ENCODE results near the gene RBM33.

Gene RBM33

DNA sequence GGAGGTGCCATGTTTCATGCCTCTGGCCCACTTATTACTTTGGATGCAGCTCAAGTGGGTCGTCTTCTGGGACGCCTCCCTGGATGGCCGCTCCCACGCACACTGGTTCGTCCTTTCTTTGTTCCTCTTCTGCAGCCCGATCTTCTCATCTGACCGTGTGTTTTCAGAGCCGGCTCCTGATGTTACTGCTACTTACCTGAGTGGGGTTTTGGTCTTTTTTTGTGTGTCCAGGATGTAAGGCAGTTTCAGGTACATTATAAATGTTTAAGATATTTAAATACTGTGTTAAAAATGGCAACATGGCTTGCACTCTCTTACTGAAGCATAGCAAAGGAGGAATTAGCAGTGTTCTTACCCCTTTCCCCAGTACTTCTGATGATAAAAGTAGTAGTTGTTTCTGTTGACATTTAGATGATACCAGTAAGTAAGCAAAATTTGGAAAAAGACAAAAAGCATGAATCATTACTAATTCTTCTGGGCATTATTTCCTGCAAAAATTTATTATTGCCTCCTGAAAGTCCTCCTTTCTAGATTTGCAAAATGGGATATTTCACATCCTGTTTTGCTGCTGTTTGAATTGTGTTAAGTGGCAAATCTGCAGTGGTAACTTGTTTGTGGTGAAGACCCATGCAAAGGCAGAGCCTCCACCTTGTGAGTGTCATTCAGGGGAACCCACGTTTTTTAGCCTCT lies 108.4 kb downstream of the RBM33 start:
- no peak for DNase-seq

DNA sequence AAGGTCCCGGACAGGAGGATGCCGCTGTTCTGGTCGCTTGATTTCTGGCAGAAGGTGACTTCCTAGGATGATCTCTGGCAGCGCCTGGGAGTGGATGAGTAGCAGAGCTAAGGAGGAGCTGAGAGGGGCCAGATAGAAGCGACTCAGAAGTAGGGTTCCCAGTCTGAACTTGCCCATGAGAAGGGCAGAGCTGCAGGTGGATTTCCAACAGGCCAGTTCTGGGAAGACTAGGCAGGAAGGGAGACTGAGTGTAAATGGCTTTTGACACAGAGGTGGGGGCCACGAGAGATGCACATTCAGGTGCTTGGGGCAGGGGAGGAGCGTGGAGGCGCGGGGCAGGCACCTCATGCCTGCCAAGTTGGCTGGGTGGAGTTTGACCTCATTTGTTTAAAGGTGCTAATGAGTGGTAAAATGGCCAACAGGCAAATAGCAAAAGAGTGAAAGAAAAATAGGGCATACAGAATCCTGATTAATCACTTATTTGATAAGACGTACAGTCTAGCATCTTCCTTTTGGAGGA lies 109.0 kb downstream of the RBM33 start:
- no peak for DNase-seq

DNA sequence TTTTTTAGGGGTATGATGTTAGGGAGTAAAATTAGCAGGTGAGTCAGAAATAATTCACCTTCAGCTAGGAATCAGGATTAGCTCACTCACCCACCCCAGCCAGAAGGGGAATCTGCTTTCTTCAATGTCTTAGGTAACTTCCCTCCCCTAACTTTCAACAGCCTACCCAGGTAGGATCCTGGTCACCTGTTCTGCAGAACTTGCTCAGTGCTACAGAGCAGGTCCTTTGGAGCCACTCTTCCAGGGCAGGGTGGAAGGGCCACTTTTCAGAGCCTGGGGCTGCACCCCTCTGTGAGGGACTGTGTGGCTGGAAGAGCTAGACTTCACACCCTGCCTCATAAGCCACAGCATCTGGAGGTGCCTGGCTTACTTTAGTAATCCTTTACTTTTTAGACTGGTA lies 109.7 kb downstream of the RBM33 start:
- no peak for DNase-seq

DNA sequence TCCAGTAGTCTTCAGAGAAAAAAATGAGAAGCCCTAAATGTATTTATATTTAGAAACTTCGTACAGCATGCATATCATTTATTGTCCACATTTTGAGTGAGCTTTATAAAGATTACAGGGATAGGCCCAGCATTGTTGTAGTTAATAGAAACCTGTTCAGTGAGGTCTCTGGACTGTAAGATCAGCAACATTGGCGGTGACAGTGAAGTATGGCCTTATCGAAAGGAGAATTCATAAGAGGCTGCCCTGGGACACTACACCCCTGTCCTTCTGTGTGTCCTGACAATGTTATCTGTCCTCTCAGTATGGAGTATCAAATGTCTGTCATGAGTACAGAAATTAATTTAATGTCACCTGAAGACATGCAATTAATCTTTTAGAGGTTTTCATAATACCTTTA lies 110.6 kb downstream of the RBM33 start:
- DNase-seq, result no peak

DNA sequence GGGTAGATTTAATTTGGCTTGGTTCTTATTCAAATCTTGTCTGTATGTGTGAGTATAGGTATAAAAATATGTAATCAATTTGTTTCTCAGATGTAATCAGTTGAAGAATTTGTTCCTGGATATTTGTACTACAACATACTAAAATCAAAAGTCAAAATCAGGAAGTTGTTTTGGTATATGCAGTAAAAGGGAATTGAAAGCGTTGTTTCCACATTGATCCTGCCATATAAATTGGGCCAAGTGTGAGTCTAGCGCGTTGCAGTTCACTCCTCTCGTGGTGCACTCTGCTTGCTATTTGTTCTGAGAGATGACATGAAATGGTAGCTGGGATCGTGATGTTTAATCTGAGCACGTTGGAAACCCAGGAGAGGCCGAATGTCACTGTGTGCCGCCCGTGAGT lies 111.9 kb downstream of the RBM33 start:
- no peak for DNase-seq

DNA sequence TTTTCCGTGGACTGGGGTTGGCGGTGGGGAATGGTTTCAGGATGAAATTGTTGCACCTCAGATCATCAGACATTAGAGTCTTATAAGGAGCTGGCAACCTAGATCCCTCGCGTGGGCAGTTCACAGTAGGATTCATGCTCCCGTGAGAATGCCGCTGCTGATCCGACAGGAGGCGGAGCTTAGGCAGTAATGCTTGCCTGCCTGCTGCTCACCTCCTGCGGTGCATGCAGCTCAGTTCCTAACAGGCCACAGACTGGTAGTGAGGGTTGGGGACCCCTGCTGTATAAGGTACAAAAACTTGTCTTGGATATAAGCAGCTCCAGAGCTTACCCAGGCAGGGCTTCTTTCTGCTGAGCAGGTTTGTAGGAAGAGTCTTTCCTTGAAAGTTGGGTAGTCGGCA lies 113.9 kb downstream of the RBM33 start:
- DNase-seq, result no peak

DNA sequence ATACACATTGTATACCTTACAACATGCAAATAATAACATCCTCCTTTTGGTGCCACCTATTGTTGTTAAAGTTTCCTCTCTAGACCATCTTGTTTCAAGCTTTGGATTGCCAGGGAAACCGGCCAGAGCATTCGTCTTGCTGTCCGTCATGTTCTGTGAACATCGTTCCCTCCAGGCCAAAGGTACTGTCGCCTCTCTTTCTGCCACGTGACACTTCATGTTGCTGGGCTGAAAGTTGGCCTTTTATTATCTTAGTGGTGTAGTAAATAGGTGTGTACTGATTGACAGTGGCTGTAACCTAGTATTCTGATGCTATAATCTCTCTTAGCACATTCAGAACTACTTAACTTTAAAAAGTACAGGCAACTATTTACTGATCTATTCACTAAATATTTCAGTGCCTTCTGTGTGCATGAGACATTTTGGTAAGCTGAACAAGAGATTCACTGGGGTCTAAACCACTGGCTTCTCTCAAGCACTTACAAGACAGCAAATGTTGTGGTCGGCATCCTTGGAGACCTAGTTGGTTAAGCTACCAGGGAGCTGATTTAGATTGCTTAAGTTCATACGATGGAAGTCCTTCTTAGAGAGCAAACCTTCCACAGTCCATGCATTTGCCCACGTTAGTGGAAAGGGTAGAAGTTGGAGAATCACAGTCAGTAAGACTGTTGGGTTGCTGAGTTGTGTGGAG lies 115.4 kb downstream of the RBM33 start:
- no peak for DNase-seq

DNA sequence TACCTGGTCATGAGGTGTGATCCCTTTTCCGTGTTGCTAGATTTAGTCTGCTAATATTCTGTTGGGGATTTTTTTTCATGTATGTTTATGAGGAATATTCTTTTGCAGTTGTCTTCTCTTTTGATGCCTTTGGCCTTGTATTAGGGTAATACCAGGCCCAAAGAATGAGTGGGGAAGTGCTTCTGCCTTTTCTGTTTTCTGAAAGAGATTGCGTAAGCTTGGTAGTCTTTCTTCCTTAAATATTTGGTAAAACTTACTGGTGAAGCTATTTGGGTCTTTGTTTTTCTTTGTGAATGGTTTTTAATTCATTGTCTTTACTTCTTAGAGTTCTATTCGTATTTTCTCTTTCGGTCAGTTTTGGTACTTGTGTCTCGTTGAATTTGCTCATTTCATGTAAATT lies 116.7 kb downstream of the RBM33 start:
- peak; percentile 66 for DNase-seq

DNA sequence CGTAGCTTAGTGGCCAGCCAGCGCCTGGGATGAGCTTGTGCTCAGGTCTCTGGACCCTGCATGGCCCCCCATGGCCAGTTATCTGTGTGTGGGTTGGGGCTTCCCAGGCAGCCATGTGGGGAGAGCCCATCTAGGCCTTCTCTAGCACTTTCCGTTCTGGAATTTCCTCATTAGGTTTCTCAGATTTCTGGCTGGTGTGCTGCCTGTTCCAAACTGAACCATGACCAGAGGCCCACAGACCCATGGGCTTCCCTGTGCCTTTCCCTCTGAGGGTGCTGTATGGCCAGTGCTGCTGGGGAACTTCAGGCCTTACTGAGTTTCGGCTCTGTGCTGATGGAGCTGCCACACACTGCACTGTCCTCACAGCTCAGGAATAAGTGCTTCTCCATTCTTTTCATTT lies 117.6 kb downstream of the RBM33 start:
- no peak for DNase-seq

DNA sequence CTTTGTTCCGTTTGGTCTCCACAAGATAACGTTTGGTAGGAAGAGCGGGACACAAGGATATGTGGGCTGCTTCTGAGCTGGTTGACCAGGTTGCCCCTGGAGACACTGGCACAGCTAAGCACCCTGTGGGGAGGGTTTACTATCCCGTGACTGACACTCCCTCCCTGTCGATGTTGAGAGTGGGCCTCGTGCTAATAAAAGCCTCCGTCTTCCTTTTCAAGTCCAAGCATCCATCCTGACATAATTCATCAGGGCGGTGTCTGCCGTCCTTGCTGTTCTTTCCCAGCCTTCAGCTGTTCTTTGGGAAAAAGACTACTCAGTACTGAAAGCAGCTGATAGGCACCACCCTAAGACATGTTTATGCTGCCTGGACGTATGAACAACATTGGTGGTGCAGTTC lies 118.2 kb downstream of the RBM33 start:
- no peak for DNase-seq

DNA sequence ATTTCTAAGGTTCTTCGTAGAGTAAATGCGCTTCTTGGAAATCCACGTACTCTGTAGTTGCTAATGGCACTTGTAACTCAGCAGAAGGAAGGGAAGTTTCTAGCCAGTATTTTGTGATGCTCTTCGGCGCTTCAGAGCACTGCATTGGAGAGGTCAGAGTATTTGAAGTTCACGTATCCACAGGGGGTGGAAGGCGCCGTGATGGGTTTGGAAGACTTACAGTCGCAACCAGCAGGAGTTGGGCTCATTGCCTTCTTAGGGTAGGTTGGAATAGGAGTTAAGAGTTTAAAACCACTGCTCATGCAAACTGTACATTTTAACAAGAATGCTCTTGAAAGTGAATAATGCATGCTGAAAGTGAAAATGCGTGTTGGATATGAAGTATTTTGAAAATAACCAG lies 118.7 kb downstream of the RBM33 start:
- no peak for DNase-seq

DNA sequence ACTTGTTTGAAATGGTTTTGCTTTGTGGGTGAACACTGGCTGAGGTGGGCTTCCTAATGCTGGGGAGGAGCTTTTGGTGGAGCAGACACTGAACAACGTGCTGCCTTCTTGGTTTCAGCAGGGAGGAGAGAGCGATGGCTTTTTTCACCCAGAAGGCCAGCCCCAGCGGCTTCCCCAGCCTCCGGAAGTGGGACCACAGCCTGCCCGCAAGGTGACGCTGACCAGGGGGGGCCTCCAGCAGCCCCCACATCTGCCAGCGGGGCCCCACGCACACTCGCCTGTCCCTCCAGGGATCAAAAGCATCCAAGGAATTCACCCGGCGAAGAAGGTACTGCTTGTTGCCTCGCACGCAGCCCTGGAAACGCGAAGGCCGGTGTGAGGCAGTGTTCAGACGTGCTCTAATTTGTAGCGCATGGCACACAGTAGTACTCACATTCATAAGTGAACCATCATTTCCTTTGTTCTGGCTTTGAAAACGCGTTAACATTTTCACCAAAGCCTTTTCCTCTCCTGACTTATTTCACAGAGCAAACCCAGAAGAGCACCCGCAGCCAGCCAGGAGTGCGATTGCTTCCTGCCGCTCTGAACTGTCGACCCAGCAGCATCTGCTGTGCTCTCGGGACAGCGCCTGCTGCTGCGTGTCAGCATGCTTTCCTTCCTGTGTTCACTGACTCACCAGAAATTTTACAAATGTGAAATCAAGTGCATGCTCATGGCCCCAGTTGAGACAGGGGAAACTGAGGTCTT lies 119.4 kb downstream of the RBM33 start:
- peak; percentile 74 for DNase-seq

DNA sequence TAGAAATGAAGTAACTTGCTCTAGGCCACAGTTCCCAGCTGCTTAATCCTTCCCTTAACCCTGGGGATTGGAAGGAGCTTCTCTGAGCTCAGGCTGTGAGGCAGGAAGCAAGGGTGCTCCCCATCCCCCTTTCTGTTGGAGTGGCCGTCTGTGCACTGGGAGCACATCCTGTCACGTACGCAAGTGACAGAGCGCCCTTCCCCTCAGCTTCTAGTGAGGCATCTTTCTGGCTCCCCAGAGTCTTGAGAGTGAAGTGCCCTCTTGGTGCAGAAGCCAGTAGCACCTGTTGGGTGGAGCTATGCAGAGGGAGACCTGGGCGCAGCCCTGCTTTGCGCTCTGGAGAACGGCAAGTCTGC lies 120.0 kb downstream of the RBM33 start:
- DNase-seq, result peak; percentile 29

DNA sequence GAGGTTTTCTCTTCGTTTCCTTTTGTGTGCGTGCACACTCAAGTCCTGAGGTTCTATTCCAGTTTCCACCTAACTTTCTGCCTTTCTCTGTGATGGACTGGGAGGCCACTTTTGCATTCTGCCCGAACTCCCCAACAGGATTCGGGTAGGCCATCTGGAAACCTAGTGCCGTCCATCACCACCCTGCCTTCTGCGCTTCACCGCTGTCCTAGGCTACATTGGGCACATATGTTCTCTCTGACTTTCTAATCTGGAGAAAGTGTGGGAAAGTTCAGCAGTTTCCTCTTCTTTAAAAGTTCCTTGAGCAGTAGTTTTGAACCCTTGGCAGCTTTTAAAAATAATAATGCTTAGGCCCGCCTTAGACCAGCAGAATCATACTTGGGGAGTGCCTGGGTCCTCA lies 121.0 kb downstream of the RBM33 start:
- no peak for DNase-seq

DNA sequence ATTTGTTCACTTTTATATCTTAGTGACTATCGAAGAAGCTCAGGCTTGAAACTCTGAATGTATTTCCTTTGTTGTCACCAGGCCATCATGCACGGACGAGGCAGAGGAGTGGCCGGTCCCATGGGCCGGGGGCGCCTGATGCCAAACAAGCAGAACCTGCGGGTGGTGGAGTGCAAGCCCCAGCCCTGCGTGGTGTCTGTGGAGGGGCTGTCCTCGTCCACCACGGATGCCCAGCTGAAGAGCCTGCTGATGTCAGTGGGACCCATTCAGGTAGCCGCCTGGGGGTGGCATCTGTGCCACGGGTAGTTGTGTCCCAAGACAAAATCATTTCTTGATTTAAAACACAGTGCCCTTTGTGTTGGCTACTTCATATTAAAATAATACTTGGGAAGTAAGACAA lies 121.9 kb downstream of the RBM33 start:
- no peak for DNase-seq

DNA sequence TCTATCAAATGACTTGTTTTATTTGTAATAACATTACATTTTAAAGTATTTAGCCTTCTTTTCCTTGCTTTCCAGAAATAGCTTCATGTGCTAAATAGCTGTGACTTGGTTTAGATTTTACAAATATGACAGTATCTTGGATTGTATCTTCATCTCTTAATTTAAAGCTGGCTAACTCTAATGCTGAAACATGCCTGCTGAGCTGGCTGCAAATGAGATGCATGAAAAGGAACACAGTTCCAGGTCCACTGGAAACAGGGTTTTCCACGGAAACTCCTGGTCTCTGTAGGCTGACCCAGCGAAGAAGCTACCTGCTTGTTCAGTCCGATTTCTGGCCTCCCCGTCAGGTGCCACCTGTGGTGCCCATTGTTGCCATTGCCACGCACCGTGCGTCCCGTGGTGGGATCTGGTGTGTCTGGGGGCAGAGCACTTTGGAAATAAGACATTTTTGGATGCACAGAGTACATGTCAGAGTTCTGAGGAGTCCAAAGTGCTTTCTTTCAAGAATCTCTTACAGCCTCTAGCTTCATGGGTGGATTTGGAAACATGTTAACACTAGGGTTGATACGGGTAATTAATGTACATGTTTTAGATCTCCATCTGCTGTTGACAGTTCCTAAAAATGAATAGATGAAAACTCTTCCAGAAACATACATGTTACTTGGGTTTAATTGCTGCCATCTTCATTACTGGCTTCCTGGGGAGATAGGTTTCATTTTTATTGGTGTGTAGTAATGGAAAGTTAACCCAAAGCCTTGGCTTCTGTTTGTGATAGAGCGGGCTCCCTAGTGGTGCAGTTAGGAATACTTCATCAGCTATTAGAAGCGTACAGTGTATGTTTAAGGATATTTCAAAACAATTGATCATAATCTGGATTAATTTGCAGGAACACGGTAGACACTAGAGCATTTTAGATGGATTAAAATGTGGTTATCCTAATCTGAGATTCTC lies 122.8 kb downstream of the RBM33 start:
- DNase-seq, result no peak

DNA sequence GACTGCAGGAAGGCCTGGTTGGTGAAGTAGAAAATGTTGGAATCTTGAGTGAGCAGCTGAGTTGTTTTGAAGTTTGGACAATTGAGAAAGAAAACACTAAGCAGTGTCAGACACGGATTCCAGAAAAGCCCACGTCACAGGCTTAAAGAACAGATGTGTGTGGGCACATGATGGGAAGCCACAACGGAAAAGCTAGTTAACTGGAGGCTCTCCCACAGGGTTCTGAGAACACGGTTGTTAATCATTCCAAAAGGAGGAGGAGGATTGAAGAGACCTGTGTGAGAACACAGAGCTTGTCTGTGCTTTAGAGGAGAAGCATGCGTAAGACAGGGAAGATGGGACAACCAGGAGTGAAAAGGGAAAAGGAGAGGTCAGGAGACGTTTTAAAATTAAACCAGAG lies 125.2 kb downstream of the RBM33 start:
- no peak for DNase-seq

DNA sequence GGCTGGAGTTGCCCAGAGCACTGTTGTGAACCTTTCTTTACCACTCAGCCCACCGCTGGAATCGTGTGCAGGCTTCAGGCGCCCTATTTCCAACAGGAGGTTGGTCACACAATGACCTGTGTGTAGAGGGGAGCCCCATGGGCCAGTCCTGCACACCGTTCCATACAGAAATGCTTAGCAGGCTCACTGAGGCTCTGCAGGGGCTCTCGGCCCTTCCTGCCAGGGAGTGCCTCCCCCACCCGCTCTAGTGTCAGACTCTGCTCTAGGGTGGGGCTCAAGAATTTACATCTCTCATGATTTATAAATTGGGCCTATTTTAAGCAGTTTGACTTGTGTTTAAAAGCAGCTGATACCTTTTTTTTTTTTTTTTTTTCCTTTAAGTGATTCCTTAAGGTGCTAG lies 125.8 kb downstream of the RBM33 start:
- DNase-seq, result no peak

DNA sequence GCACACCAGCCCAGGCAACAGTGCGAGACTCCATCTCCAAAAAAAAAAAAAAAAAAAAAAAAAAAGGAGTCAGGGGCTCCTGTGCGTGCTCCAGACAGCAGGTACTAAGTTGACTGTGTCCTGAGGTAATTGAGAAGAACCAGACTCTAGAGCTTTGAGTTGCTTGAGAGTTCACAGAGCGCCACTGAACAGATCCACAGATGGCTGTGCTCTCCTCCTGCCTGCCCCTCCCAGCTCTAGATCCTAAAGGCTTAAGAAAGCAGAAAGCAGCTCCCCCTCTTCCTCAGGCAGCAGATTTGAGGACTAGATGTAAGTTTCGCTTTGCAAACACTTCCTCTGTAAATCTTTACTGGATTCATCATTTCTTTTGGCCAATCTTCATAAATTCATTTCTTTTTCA lies 129.1 kb downstream of the RBM33 start:
- DNase-seq, result no peak

DNA sequence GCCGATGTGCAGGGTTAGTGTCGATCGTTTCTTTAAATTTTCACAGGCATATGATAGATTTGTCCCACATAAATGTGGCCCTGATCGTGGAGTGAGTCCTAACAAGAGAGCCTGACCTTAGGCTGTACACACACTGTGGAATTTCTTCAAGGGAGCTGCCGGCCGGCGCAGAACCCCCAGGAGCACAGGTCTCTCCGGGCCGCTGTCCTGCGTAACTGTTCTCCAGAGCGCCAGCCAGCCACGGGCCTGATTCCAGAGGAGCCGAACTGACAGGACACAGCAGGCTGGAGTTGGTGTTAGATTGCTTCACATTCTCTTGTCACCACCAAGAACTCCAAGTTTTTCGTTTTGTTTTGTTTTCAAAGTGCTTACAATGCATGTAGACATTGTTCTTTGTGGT lies 130.5 kb downstream of the RBM33 start:
- DNase-seq, result no peak

DNA sequence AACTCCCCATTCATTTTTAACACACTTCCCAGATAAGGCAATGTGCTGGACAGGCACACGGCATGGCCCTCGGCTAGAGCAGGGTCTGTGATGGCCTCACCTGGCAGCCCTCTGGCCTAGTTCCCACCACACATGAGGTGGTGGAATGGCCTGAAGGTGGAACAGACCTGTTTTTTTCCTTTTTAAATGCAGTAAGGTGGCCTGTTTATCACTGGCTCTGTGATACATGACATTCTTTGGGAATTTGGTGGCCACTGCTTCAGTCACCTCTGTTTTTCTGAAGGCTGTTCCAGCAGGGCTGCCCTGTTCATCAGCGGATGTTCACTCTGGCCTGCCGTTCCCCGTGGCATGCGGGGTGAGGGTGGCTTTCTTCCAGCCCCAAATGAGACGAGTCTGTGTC lies 131.2 kb downstream of the RBM33 start:
- no peak for DNase-seq

DNA sequence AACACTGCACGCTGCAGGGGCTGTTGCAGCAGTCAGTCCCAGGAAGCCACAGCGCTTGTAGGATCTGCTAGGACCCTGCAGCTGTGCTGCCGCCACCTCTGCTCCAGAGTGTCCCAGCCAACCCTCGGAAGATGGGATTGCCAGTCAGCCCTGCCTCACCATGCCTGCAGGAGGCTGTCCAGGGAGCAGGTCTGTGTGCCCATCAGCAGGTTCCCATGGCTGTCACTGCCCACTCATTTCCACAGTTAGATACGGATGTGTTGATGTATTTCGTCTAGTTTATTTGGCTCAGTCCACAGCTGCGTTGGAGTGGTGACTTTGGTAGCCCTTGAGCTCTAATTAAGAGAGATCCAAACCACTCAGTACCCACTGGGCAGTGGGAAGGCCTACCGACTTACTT lies 132.1 kb downstream of the RBM33 start:
- DNase-seq, result no peak

DNA sequence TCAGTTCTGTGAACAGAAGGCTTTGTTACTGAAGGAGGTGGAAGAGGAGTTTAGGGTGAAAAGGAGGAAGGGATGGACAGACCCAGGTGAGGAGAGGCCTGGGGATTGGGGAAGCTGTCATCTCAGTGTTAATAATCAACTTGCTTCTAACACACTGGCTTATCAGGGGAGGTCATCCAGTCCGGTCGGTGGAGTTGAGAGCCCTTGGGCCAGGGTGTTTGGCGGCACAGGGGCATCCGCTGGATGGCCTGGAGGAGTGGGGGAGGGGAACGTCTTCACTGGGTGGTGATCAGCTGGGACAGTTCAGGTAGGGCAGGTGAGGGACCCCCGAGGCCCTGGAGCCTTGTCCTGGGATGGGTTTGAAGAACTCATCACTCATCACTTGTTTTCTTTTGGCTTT lies 133.9 kb downstream of the RBM33 start:
- DNase-seq, result no peak
